IMR-90 (cell line): ENCODE data around the gene SLC4A7. TPM values are rescaled to one million over a fixed set of nuclear protein-coding genes. Genes with fewer than 3 reads are reported as not detected.

ENCODE experiments used
- ATAC-seq: fragments of 200-7000 bp; cut with Tn5 transposase; 2 replicates; pipeline ENCODE4 v1.9.1; 2020; ENCODE audit warnings: low read depth, mild to moderate bottlenecking, moderate library complexity
- BruUV-seq: library from RNA; stranded (reverse); fragments of 400-500 nt; replicated peaks from 2 replicates; lab custom pipeline; 2021; lab: Mats Ljungman, UMichigan
- CTCF ChIA-PET: fragments of 300-600 bp; formaldehyde crosslinking; extraction: SDS; loops from one replicate; lab custom pipeline; 2021; ENCODE audit warnings: antibody characterized with exemption; lab: Yijun Ruan, JAX
- POLR2A ChIA-PET: fragments of 300-600 bp; sonication (Branson Sonifier 250); formaldehyde crosslinking; loops from one replicate; lab custom pipeline; 2022; ENCODE audit warnings: antibody characterized with exemption; ENCODE audit not compliant: unreplicated experiment; lab: Charles Lee
- DNase-seq: peaks from one replicate; pipeline ENCODE4 v3.0.0; 2013
- H2AFZ ChIP-seq: replicated peaks from 2 replicates; pipeline ENCODE3; 2013; ENCODE audit warnings: low read length, mild to moderate bottlenecking; ENCODE audit not compliant: poor library complexity
- H2AK5ac ChIP-seq: 2 replicates; pipeline ENCODE4 v1.6.1; 2013; ENCODE audit warnings: low read depth, low read length, inconsistent platforms
- H2AK9ac ChIP-seq: replicated peaks from 2 replicates; pipeline ENCODE3; 2013; ENCODE audit warnings: mild to moderate bottlenecking, low read depth, low read length, moderate library complexity; ENCODE audit not compliant: poor library complexity
- H2BK120ac ChIP-seq: 2 replicates; pipeline ENCODE4 v1.6.1; 2013; ENCODE audit warnings: low read depth, low read length, inconsistent platforms
- H2BK15ac ChIP-seq: 3 replicates; pipeline ENCODE4 v1.6.1; 2013; ENCODE audit warnings: low read depth, low read length, inconsistent platforms
- H2BK20ac ChIP-seq: 2 replicates; pipeline ENCODE4 v1.6.1; 2013; ENCODE audit warnings: low read depth, mild to moderate bottlenecking, inconsistent platforms, low read length, moderate library complexity
- H2BK5ac ChIP-seq: 2 replicates; pipeline ENCODE4 v1.6.1; 2013; ENCODE audit warnings: mild to moderate bottlenecking, low read depth, low read length, inconsistent platforms; ENCODE audit not compliant: poor library complexity, severe bottlenecking
- H3K14ac ChIP-seq: replicated peaks from 2 replicates; pipeline ENCODE4 v1.6.1; 2013; ENCODE audit warnings: low read depth, low read length, inconsistent platforms
- H3K18ac ChIP-seq: 2 replicates; pipeline ENCODE4 v1.6.1; 2013; ENCODE audit warnings: low read depth, low read length, control low read depth
- H3K23ac ChIP-seq: 2 replicates; pipeline ENCODE4 v1.6.1; 2013; ENCODE audit warnings: low read depth, low read length, inconsistent platforms
- H3K27ac ChIP-seq: 2 replicates; pipeline ENCODE4 v1.5.1; 2013; ENCODE audit warnings: mild to moderate bottlenecking, control low read depth, low read length; ENCODE audit not compliant: insufficient read depth
- H3K27me3 ChIP-seq: 2 replicates; pipeline ENCODE4 v1.6.1; 2013; ENCODE audit warnings: low read length; ENCODE audit not compliant: control insufficient read depth, insufficient read depth
- H3K36me3 ChIP-seq: 2 replicates; pipeline ENCODE4 v1.6.1; 2013; ENCODE audit warnings: low read length, mixed read lengths; ENCODE audit not compliant: control insufficient read depth, insufficient read depth
- H3K4ac ChIP-seq: 2 replicates; pipeline ENCODE4 v1.6.1; 2013; ENCODE audit warnings: low read depth, low read length, inconsistent platforms
- H3K4me1 ChIP-seq: 2 replicates; pipeline ENCODE4 v1.6.1; 2013; ENCODE audit warnings: low read length, mixed read lengths; ENCODE audit not compliant: control insufficient read depth, insufficient read depth
- H3K4me2 ChIP-seq: 2 replicates; pipeline ENCODE4 v1.6.1; 2013; ENCODE audit warnings: low read depth, mild to moderate bottlenecking, control low read depth, low read length, moderate library complexity
- H3K4me3 ChIP-seq: 2 replicates; pipeline ENCODE4 v1.5.1; 2013; ENCODE audit warnings: low read depth, mild to moderate bottlenecking, control low read depth, low read length, moderate library complexity; ENCODE audit not compliant: insufficient read depth
- H3K56ac ChIP-seq: 2 replicates; pipeline ENCODE4 v1.6.1; 2013; ENCODE audit warnings: low read length, inconsistent platforms; ENCODE audit not compliant: insufficient read depth; ENCODE audit errors: extremely low read depth
- H3K79me1 ChIP-seq, 2 experiments: 2 replicates each; pipeline ENCODE4 v1.6.1; 2013; ENCODE audit warnings: low read length in 2 of 2, inconsistent platforms in 1 of 2, low read depth in 1 of 2
- H3K9ac ChIP-seq: 2 replicates; pipeline ENCODE4 v1.6.1; 2013; ENCODE audit warnings: low read depth, low read length, control low read depth
- H3K9me1 ChIP-seq: 2 replicates; pipeline ENCODE4 v1.6.1; 2013; ENCODE audit warnings: low read length, inconsistent platforms; ENCODE audit not compliant: insufficient read depth
- H3K9me3 ChIP-seq: 2 replicates; pipeline ENCODE4 v1.6.1; 2013; ENCODE audit warnings: low read length; ENCODE audit not compliant: control insufficient read depth, insufficient read depth
- H4K20me1 ChIP-seq: 2 replicates; pipeline ENCODE4 v1.6.1; 2013; ENCODE audit warnings: low read length, inconsistent platforms; ENCODE audit not compliant: insufficient read depth
- H4K5ac ChIP-seq: 2 replicates; pipeline ENCODE4 v1.6.1; 2013; ENCODE audit warnings: mild to moderate bottlenecking, low read depth, low read length, control low read depth
- H4K8ac ChIP-seq, 2 experiments: 2 replicates each; pipeline ENCODE4 v1.6.1; 2013; ENCODE audit warnings: low read depth in 2 of 2, low read length in 2 of 2, control low read depth in 1 of 2, inconsistent platforms in 1 of 2
- H4K91ac ChIP-seq: 2 replicates; pipeline ENCODE4 v1.6.1; 2013; ENCODE audit warnings: low read depth, low read length, inconsistent platforms; ENCODE audit not compliant: insufficient read depth
- BHLHE40 ChIP-seq: fragments of 150-350 bp; IDR thresholded peaks from 2 replicates; pipeline ENCODE4 v1.6.1; 2016; ENCODE audit warnings: mild to moderate bottlenecking, low read depth, low read length
- CEBPB ChIP-seq: IDR thresholded peaks from 2 replicates; pipeline ENCODE4 v1.6.1; 2012; ENCODE audit warnings: low read depth, low read length, improper control_type of control experiment
- CHD1 ChIP-seq: IDR thresholded peaks from 2 replicates; pipeline ENCODE4 v1.6.1; 2012; ENCODE audit warnings: low read depth, low read length, improper control_type of control experiment
- CTCF ChIP-seq: conservative IDR thresholded peaks from 2 replicates; pipeline ENCODE4 v1.5.1; 2012; ENCODE audit warnings: mild to moderate bottlenecking, low read depth, low read length, improper control_type of control experiment
- ELK1 ChIP-seq: fragments of 150-350 bp; IDR thresholded peaks from 2 replicates; pipeline ENCODE4 v1.6.1; 2016; ENCODE audit warnings: low read depth, mild to moderate bottlenecking, low read length, moderate library complexity, borderline replicate concordance
- FOS ChIP-seq: fragments of 150-350 bp; IDR thresholded peaks from 2 replicates; pipeline ENCODE4 v1.6.1; 2016; ENCODE audit warnings: low read depth, low read length
- MAZ ChIP-seq: IDR thresholded peaks from 2 replicates; pipeline ENCODE4 v1.6.1; 2012; ENCODE audit warnings: low read depth, mild to moderate bottlenecking, low read length, improper control_type of control experiment, moderate library complexity, borderline replicate concordance
- MXI1 ChIP-seq: IDR thresholded peaks from 2 replicates; pipeline ENCODE4 v1.6.1; 2012; ENCODE audit warnings: low read depth, mild to moderate bottlenecking, low read length, moderate library complexity, borderline replicate concordance
- NFE2L2 ChIP-seq: fragments of 150-350 bp; IDR thresholded peaks from 2 replicates; pipeline ENCODE4 v1.6.1; 2016; ENCODE audit warnings: low read depth, mild to moderate bottlenecking, low read length
- POLR2A ChIP-seq: IDR thresholded peaks from 2 replicates; pipeline ENCODE4 v1.6.1; 2012; ENCODE audit warnings: mild to moderate bottlenecking, low read depth, low read length
- RAD21 ChIP-seq: IDR thresholded peaks from 2 replicates; pipeline ENCODE4 v1.6.1; 2012; ENCODE audit warnings: low read length, improper control_type of control experiment
- RCOR1 ChIP-seq: IDR thresholded peaks from 2 replicates; pipeline ENCODE4 v1.6.1; 2012; ENCODE audit warnings: mild to moderate bottlenecking, low read length, improper control_type of control experiment; ENCODE audit not compliant: insufficient replicate concordance
- RFX5 ChIP-seq: IDR thresholded peaks from 2 replicates; pipeline ENCODE4 v1.8.0; 2012; ENCODE audit warnings: low read depth, mild to moderate bottlenecking, low read length, moderate library complexity
- SMC3 ChIP-seq: fragments of 150-350 bp; IDR thresholded peaks from 2 replicates; pipeline ENCODE4 v1.6.1; 2016; ENCODE audit warnings: low read depth, mild to moderate bottlenecking, antibody characterized with exemption, low read length, moderate library complexity
- USF2 ChIP-seq: fragments of 150-350 bp; IDR thresholded peaks from 2 replicates; pipeline ENCODE4 v1.6.1; 2017; ENCODE audit warnings: mild to moderate bottlenecking, antibody characterized with exemption, low read length, low read depth
- WGBS, 2 experiments: methylation state at CpG; one replicate each; pipeline versions ENCODE4 v1.1.5 to v1.1.7; 2013; ENCODE audit warnings: missing lambda C conversion rate in 2 of 2; ENCODE audit not compliant: insufficient read length in 1 of 2; ENCODE audit errors: extremely low coverage in 2 of 2; 5-methylcytosine and 5-hydroxymethylcytosine counted together
- dilution Hi-C: fragments of 300-500 bp; cut with HindIII; formaldehyde crosslinking; loops from one replicate; pipeline ENCODE4 v1.14.3; 2018; ENCODE audit warnings: low sequenced_read_pairs; ENCODE audit not compliant: unreplicated experiment
- in situ Hi-C: fragments of 300-500 bp; cut with MboI; formaldehyde crosslinking; loops from 3 replicates; pipeline ENCODE4 v1.14.3; 2019; ENCODE audit warnings: low sequenced_read_pairs, inconsistent platforms, mixed read lengths
- intact Hi-C: fragments of 100-400 bp; cut with micrococcal nuclease; formaldehyde crosslinking; loops from 2 replicates; pipeline ENCODE4 v1.10.0; 2022
- polyA plus RNA-seq, 3 experiments: library from polyadenylated mRNA; depleted of rRNA; stranded (reverse); fragments of >200 nt; gene quantifications; 2 replicates each; pipeline ENCODE4 v1.2.3, GENCODE V29; 2012; ENCODE audit warnings: low replicate concordance in 1 of 3
- total RNA-seq: library from RNA; depleted of rRNA; stranded (reverse); fragments of >200 nt; gene quantifications from 2 replicates; pipeline ENCODE4 v1.2.3, GENCODE V29; 2012

Gene SLC4A7
- total and polyA plus RNA-seq, 2 of the 4 experiments (the other 2 are of a cell fraction), result 17.7 to 50.4 TPM

- Histone ChIP-seq H3K9me3 (no peaks in the 10 kb centered on the region), H2AK5ac (no peak overlapping the region), H3K27ac (no peak overlapping the region), H2BK20ac (no peak overlapping the region), H2AFZ (no peak overlapping the region), H3K14ac (no peak overlapping the region), H3K79me1 (peaks cover 4 to 15% of the 10 kb centered on the region in 2 experiments; a peak in 1 of 4 replicates), H2BK15ac (no peak overlapping the region), H3K9me1 (no peaks in the 10 kb centered on the region), H4K20me1 (no peaks in the 10 kb centered on the region), H3K56ac (no peak overlapping the region), H3K4me3 (no peak overlapping the region), H3K4me1 (no peaks in the 10 kb centered on the region), H4K91ac (no peak overlapping the region), H4K5ac (no peak overlapping the region), H3K23ac (no peak overlapping the region), H3K36me3 (peaks cover 18% of the 10 kb centered on the region), H3K4me2 (no peak overlapping the region), H3K4ac (no peak overlapping the region), H3K9ac (no peak overlapping the region), H2AK9ac (no peak overlapping the region), H4K8ac (no peak overlapping the region), H2BK120ac (no peak overlapping the region), H3K27me3 (no peaks in the 10 kb centered on the region), H3K18ac (no peak overlapping the region), H2BK5ac (no peak overlapping the region)
- dilution Hi-C loops (no loop called here), intact Hi-C loops (no loop called here), in situ Hi-C loops (no loop called here)
- no TSS peak for BruUV-seq
- no CpG with 5 or more reads among the region's 3 CpGs for WGBS, 2 experiments
- ChIA-PET CTCF (no interaction called here), POLR2A (no interaction called here)
- DNase-seq (no peak), ATAC-seq (no peak)
- no peak for TF ChIP-seq RAD21
- no peak for TF ChIP-seq ELK1
- TF ChIP-seq SMC3, result no peak
- TF ChIP-seq CTCF, result no peak
- no peak for TF ChIP-seq RFX5
- TF ChIP-seq USF2, result no peak
- TF ChIP-seq FOS, result no peak
- TF ChIP-seq CHD1, result no peak
- TF ChIP-seq MAZ, result no peak
- TF ChIP-seq MXI1, result no peak
- no peak for TF ChIP-seq NFE2L2
- no peak for TF ChIP-seq BHLHE40
- TF ChIP-seq RCOR1, result no peak
- no peak for TF ChIP-seq CEBPB
- no peak for TF ChIP-seq POLR2A
Measured at GRCh38 chr3:27380433-27381357, 103.5 kb downstream of the SLC4A7 start.
